K562 (cell line): ENCODE measurements around the gene CBLIF. TPM values are rescaled to one million over a fixed set of nuclear protein-coding genes. Genes with fewer than 3 reads are reported as not detected.

Experiments used
- CSDE1 ChIP-seq, 2 experiments: fragments of 450-650 bp; IDR thresholded peaks; 2 replicates each; pipeline ENCODE4 v1.6.1; 2016; ENCODE audit warnings: mild to moderate bottlenecking in 1 of 2
- FOXM1 ChIP-seq, 2 experiments: fragments of 450-650 bp in 1 of 2; sonication (generic) in 1 of 2; formaldehyde crosslinking in 1 of 2; IDR thresholded peaks; 2 replicates each; pipeline versions ENCODE4 v1.6.1 to v1.9.0; 2017 to 2022; ENCODE audit warnings: low read depth in 2 of 2, mild to moderate bottlenecking in 2 of 2, missing genetic modification reagents in 1 of 2, moderate library complexity in 1 of 2
- KDM2B ChIP-seq: fragments of 250-450 bp; sonication (Bioruptor Pico); IDR thresholded peaks from 2 replicates; pipeline ENCODE4 v1.8.0; 2021; ENCODE audit warnings: mild to moderate bottlenecking, moderate library complexity
- MYBL2 ChIP-seq, 2 experiments: fragments of 450-650 bp in 1 of 2; sonication (generic) in 1 of 2; formaldehyde crosslinking in 1 of 2; IDR thresholded peaks; 2 replicates each; pipeline versions ENCODE4 v1.6.1 to v1.8.1; 2017 to 2022; ENCODE audit warnings: borderline replicate concordance in 1 of 2, inconsistent platforms in 1 of 2, low read depth in 1 of 2, mild to moderate bottlenecking in 1 of 2, missing genetic modification reagents in 1 of 2, moderate library complexity in 1 of 2
- RBM15 ChIP-seq: fragments of 200-400 bp; formaldehyde crosslinking; IDR thresholded peaks from 2 replicates; pipeline ENCODE4 v1.6.1; 2018; ENCODE audit warnings: mild to moderate bottlenecking, low read length, moderate library complexity; ENCODE audit not compliant: insufficient read depth
- RNF2 ChIP-seq: sonication (generic); IDR thresholded peaks from 2 replicates; pipeline ENCODE4 v1.6.1; 2016
- polyA plus RNA-seq, 8 experiments: library from polyadenylated mRNA; depleted of rRNA in 4 of 8; stranded (reverse) in 5 of 8; unstranded in 3 of 8; fragments of >200 nt; fragmentation: Nextera tagmentation in 2 of 8; fragmentation: Illumina TruSeq in 1 of 8; extraction: Ambion mirVana in 2 of 8; extraction: Trizol in 1 of 8; gene quantifications; 2 replicates each; pipeline versions ENCODE4 v1.2.1 to v1.2.3, GENCODE V29; 2011 to 2014; ENCODE audit warnings: inconsistent platforms in 1 of 8, missing spikeins in 1 of 8
- total RNA-seq, 7 experiments: library from RNA; depleted of rRNA in 6 of 7; stranded (reverse); fragments of >200 nt in 6 of 7; fragmentation: Illumina TruSeq in 2 of 7; extraction: Trizol in 2 of 7; gene quantifications; 2 replicates each; pipeline versions ENCODE4 v1.2.1 to v1.2.3, GENCODE V29; 2011 to 2021; ENCODE audit warnings: low replicate concordance in 1 of 7
- TF ChIP-seq, protein P1 (sequence below), 2 experiments: fragments of 450-650 bp in 1 of 2; IDR thresholded peaks; 2 replicates each; pipeline ENCODE4 v1.6.1; 2011 to 2017; ENCODE audit warnings: low read depth in 2 of 2, antibody characterized with exemption in 1 of 2, borderline replicate concordance in 1 of 2, low read length in 1 of 2, mild to moderate bottlenecking in 1 of 2, mixed read lengths in 1 of 2; ENCODE audit not compliant: control insufficient read depth in 1 of 2
- TF ChIP-seq, protein P2 (sequence below): sonication (generic); formaldehyde crosslinking; IDR thresholded peaks from 2 replicates; pipeline ENCODE4 v1.8.0; 2022; ENCODE audit warnings: mild to moderate bottlenecking, missing genetic modification reagents
- TF ChIP-seq, protein P3 (sequence below), 2 experiments: fragments of 450-650 bp; conservative IDR thresholded peaks; 2 replicates each; pipeline ENCODE4 v1.6.1; 2017; ENCODE audit warnings: mild to moderate bottlenecking in 2 of 2, moderate library complexity in 2 of 2
- TF ChIP-seq, protein P4 (sequence below), 3 experiments: fragments of 200-800 bp in 1 of 3; fragments of 250-450 bp in 1 of 3; fragments of 450-650 bp in 1 of 3; sonication (Bioruptor Pico) in 1 of 3; sonication (Bioruptor generic) in 1 of 3; formaldehyde crosslinking in 1 of 3; IDR thresholded peaks; 2 replicates each; pipeline versions ENCODE4 v1.6.1 to v1.8.0; 2016 to 2022; ENCODE audit warnings: mild to moderate bottlenecking in 2 of 3, missing genetic modification characterization in 2 of 3, missing compliant biosample characterization in 1 of 3, moderate library complexity in 1 of 3

CBLIF gene
- total and polyA plus RNA-seq, 9 of the 15 experiments (the other 6 are each of a cell fraction or from before 2014, with no cell fraction given): 0.07 to 0.83 (median 0.54) TPM

DNA sequence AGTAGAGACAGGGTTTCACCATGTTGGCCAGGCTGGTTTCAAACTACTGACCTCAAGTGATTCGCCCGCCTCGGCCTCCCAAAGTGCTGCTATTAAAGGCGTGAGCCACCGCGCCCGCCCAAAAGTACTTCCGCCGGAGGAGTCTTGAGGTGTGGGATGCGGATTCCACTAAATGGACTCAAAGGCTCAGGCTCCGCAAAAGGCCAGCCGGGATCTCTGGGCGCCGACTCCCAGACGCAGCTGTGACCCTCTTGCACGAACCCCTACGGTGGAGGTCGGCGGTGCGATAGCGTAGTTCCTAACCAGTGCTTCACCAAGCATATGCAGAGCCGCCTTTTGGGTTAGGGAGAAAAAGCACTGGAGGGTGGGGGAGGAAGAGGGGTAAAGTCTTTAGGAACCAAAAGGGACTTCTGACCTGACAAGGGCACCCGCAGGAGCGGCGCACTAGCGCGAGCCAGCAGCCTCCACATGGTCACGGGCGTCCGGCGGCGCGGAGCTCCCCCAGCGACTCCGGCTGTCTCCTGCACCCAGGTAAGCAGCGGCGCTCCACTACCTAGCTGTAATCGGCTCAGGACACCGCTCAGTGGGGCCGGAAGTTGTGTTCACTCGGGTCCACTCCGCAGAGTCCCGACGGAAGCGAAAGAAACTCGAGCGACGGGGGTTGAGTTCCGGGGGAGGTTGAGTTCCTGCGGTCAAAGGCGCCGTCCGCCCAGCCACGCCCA, 34.9 kb downstream of the CBLIF start, which contains the start of gene MRPL16 (continued):
- TF ChIP-seq, protein P1, sequence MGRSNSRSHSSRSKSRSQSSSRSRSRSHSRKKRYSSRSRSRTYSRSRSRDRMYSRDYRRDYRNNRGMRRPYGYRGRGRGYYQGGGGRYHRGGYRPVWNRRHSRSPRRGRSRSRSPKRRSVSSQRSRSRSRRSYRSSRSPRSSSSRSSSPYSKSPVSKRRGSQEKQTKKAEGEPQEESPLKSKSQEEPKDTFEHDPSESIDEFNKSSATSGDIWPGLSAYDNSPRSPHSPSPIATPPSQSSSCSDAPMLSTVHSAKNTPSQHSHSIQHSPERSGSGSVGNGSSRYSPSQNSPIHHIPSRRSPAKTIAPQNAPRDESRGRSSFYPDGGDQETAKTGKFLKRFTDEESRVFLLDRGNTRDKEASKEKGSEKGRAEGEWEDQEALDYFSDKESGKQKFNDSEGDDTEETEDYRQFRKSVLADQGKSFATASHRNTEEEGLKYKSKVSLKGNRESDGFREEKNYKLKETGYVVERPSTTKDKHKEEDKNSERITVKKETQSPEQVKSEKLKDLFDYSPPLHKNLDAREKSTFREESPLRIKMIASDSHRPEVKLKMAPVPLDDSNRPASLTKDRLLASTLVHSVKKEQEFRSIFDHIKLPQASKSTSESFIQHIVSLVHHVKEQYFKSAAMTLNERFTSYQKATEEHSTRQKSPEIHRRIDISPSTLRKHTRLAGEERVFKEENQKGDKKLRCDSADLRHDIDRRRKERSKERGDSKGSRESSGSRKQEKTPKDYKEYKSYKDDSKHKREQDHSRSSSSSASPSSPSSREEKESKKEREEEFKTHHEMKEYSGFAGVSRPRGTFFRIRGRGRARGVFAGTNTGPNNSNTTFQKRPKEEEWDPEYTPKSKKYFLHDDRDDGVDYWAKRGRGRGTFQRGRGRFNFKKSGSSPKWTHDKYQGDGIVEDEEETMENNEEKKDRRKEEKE (IDR thresholded peaks at IDR 0.05; ENCODE audit: borderline replicate concordance in 1 of 2, control insufficient read depth in 1 of 2, low read depth in 2 of 2, low read length in 1 of 2): peak in 1 of 2 experiments; percentile 96; a peak in 2 of 4 replicates
- TF ChIP-seq, protein P2, sequence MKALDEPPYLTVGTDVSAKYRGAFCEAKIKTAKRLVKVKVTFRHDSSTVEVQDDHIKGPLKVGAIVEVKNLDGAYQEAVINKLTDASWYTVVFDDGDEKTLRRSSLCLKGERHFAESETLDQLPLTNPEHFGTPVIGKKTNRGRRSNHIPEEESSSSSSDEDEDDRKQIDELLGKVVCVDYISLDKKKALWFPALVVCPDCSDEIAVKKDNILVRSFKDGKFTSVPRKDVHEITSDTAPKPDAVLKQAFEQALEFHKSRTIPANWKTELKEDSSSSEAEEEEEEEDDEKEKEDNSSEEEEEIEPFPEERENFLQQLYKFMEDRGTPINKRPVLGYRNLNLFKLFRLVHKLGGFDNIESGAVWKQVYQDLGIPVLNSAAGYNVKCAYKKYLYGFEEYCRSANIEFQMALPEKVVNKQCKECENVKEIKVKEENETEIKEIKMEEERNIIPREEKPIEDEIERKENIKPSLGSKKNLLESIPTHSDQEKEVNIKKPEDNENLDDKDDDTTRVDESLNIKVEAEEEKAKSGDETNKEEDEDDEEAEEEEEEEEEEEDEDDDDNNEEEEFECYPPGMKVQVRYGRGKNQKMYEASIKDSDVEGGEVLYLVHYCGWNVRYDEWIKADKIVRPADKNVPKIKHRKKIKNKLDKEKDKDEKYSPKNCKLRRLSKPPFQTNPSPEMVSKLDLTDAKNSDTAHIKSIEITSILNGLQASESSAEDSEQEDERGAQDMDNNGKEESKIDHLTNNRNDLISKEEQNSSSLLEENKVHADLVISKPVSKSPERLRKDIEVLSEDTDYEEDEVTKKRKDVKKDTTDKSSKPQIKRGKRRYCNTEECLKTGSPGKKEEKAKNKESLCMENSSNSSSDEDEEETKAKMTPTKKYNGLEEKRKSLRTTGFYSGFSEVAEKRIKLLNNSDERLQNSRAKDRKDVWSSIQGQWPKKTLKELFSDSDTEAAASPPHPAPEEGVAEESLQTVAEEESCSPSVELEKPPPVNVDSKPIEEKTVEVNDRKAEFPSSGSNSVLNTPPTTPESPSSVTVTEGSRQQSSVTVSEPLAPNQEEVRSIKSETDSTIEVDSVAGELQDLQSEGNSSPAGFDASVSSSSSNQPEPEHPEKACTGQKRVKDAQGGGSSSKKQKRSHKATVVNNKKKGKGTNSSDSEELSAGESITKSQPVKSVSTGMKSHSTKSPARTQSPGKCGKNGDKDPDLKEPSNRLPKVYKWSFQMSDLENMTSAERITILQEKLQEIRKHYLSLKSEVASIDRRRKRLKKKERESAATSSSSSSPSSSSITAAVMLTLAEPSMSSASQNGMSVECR (CRISPR knock-in tag): 0 out of 2 replicates have a peak, but pooled peaks have one; percentile 35
- peak; percentile 35; the same call in 1 of the 2 replicates for TF ChIP-seq FOXM1 (IDR thresholded peaks at IDR 0.05; ENCODE audit: low read depth)
- TF ChIP-seq FOXM1 (CRISPR knock-in tag; IDR thresholded peaks at IDR 0.05; ENCODE audit: low read depth): no peak
- TF ChIP-seq, protein P3, sequence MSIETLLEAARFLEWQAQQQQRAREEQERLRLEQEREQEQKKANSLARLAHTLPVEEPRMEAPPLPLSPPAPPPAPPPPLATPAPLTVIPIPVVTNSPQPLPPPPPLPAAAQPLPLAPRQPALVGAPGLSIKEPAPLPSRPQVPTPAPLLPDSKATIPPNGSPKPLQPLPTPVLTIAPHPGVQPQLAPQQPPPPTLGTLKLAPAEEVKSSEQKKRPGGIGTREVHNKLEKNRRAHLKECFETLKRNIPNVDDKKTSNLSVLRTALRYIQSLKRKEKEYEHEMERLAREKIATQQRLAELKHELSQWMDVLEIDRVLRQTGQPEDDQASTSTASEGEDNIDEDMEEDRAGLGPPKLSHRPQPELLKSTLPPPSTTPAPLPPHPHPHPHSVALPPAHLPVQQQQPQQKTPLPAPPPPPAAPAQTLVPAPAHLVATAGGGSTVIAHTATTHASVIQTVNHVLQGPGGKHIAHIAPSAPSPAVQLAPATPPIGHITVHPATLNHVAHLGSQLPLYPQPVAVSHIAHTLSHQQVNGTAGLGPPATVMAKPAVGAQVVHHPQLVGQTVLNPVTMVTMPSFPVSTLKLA (conservative IDR thresholded peaks at IDR 0.05): peak; percentile 66 to 85; a peak in 3 of 4 replicates
- TF ChIP-seq MYBL2 (IDR thresholded peaks at IDR 0.05; ENCODE audit: low read depth): no peak
- no peak for TF ChIP-seq MYBL2 (CRISPR knock-in tag; IDR thresholded peaks at IDR 0.05; ENCODE audit: borderline replicate concordance)
- no peak for TF ChIP-seq RBM15
- TF ChIP-seq KDM2B (CRISPR knock-in tag): peak; percentile 80
- TF ChIP-seq RNF2: peak; percentile 71
- TF ChIP-seq CSDE1 (IDR thresholded peaks at IDR 0.05): no peak
- TF ChIP-seq, protein P4, sequence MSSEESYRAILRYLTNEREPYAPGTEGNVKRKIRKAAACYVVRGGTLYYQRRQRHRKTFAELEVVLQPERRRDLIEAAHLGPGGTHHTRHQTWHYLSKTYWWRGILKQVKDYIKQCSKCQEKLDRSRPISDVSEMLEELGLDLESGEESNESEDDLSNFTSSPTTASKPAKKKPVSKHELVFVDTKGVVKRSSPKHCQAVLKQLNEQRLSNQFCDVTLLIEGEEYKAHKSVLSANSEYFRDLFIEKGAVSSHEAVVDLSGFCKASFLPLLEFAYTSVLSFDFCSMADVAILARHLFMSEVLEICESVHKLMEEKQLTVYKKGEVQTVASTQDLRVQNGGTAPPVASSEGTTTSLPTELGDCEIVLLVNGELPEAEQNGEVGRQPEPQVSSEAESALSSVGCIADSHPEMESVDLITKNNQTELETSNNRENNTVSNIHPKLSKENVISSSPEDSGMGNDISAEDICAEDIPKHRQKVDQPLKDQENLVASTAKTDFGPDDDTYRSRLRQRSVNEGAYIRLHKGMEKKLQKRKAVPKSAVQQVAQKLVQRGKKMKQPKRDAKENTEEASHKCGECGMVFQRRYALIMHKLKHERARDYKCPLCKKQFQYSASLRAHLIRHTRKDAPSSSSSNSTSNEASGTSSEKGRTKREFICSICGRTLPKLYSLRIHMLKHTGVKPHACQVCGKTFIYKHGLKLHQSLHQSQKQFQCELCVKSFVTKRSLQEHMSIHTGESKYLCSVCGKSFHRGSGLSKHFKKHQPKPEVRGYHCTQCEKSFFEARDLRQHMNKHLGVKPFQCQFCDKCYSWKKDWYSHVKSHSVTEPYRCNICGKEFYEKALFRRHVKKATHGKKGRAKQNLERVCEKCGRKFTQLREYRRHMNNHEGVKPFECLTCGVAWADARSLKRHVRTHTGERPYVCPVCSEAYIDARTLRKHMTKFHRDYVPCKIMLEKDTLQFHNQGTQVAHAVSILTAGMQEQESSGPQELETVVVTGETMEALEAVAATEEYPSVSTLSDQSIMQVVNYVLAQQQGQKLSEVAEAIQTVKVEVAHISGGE (CRISPR knock-in tag; IDR thresholded peaks at IDR 0.05): peak; percentile 98 to 100 (median 99)
